ENCODE results near the gene ANKEF1.
"Not testable (repeated sequence)": the region's sequence is repeated elsewhere in the genome, so short reads cannot be mapped to it uniquely, and the experiment has no call there.

Gene ANKEF1

DNA sequence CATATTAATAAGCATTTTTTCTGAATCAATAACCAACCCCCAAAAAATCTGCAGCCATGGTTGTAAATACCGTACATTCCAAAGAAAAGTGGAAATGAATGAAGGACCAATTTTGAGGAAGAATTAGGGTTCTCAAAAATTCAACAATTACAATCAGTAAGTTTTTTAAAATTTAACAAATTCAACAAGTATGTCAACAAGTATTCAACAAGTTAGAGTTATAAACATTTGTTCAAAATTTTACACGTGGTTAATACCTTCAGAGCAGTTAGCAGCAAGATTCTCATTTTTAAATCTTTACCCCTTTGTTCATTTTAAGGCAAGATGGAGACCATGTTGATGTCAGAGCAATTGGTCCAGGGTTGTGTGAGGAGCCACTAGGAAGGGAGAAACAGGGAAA lies 27.6 kb upstream of the ANKEF1 start:
- no peaks in the 10 kb centered on the region for H3K36me3 ChIP-seq (ENCODE audit: insufficient read depth, insufficient read length, low read length)
- H3K4me3 ChIP-seq (ENCODE audit: insufficient read length, low read depth): no peak overlapping the region
- H3K9ac ChIP-seq (ENCODE audit: insufficient read length, low read depth): no peak overlapping the region
- H3K4me1 ChIP-seq (ENCODE audit: insufficient read depth, insufficient read length): no peaks in the 10 kb centered on the region
- H3K9me3 ChIP-seq (ENCODE audit: insufficient read depth, low read length): no peaks in the 10 kb centered on the region
- DNase-seq (ENCODE audit: low read depth, low spot score): no peak
- TF ChIP-seq SUZ12 (IDR thresholded peaks at IDR 0.05; ENCODE audit: extremely low read depth, insufficient read depth, insufficient read length) (no peak), ZNF274 (IDR thresholded peaks at IDR 0.05; ENCODE audit: low read depth, low read length) (no peak), YY1 (IDR thresholded peaks at IDR 0.05; ENCODE audit: insufficient read depth, insufficient read length) (no peak)
- H3K27me3 ChIP-seq (ENCODE audit: insufficient read depth, insufficient read length): no peaks in the 10 kb centered on the region

DNA sequence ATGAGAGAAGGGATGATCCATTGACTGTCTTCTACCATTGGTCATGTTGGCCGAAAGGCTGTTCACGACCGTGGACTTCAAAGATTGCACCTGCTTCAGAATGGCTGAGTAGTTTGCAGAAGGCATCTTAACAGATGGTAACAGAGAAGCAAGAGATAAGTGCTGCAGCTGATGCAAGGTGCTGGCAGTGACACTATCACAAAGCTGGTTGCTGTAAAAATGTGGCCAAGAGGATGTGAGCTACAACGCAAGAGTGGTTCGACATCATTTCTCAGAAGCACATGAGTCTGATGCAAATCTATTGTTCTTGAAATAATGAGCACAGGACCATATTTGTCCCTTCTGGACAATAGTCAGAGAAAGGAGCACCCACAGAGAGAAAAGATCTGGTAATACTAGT lies 27.0 kb upstream of the ANKEF1 start:
- Histone ChIP-seq H3K9me3 (ENCODE audit: insufficient read depth, low read length) (no peaks in the 10 kb centered on the region), H3K9ac (ENCODE audit: insufficient read length, low read depth) (no peak overlapping the region), H3K4me3 (ENCODE audit: insufficient read length, low read depth) (no peak overlapping the region), H3K4me1 (ENCODE audit: insufficient read depth, insufficient read length) (no peaks in the 10 kb centered on the region), H3K36me3 (ENCODE audit: insufficient read depth, insufficient read length, low read length) (no peaks in the 10 kb centered on the region), H3K27me3 (ENCODE audit: insufficient read depth, insufficient read length) (no peaks in the 10 kb centered on the region)
- TF ChIP-seq ZNF274 (IDR thresholded peaks at IDR 0.05; ENCODE audit: low read depth, low read length): no peak
- no peak for TF ChIP-seq SUZ12 (IDR thresholded peaks at IDR 0.05; ENCODE audit: extremely low read depth, insufficient read depth, insufficient read length)
- TF ChIP-seq YY1 (IDR thresholded peaks at IDR 0.05; ENCODE audit: insufficient read depth, insufficient read length): no peak
- DNase-seq (ENCODE audit: low read depth, low spot score): no peak

GRCh38 chr20:10012464-10012863 lies 22.3 kb upstream of the ANKEF1 start:
- no peaks in the 10 kb centered on the region for H3K36me3 ChIP-seq (ENCODE audit: insufficient read depth, insufficient read length, low read length)
- no peaks in the 10 kb centered on the region for H3K27me3 ChIP-seq (ENCODE audit: insufficient read depth, insufficient read length)
- no peak for DNase-seq (ENCODE audit: low read depth, low spot score)
- TF ChIP-seq SUZ12 (IDR thresholded peaks at IDR 0.05; ENCODE audit: extremely low read depth, insufficient read depth, insufficient read length): no peak
- TF ChIP-seq YY1 (IDR thresholded peaks at IDR 0.05; ENCODE audit: insufficient read depth, insufficient read length): no peak
- no peak for TF ChIP-seq ZNF274 (IDR thresholded peaks at IDR 0.05; ENCODE audit: low read depth, low read length)
- no peak overlapping the region for H3K9ac ChIP-seq (ENCODE audit: insufficient read length, low read depth)
- H3K4me1 ChIP-seq (ENCODE audit: insufficient read depth, insufficient read length): no peaks in the 10 kb centered on the region
- no peak overlapping the region for H3K4me3 ChIP-seq (ENCODE audit: insufficient read length, low read depth)
- no peaks in the 10 kb centered on the region for H3K9me3 ChIP-seq (ENCODE audit: insufficient read depth, low read length)

- Histone ChIP-seq H3K27me3 (ENCODE audit: insufficient read depth, insufficient read length) (no peaks in the 10 kb centered on the region), H3K4me1 (ENCODE audit: insufficient read depth, insufficient read length) (no peaks in the 10 kb centered on the region), H3K9me3 (ENCODE audit: insufficient read depth, low read length) (no peaks in the 10 kb centered on the region), H3K36me3 (ENCODE audit: insufficient read depth, insufficient read length, low read length) (no peaks in the 10 kb centered on the region), H3K4me3 (ENCODE audit: insufficient read length, low read depth) (no peak overlapping the region), H3K9ac (ENCODE audit: insufficient read length, low read depth) (no peak overlapping the region)
- TF ChIP-seq SUZ12 (IDR thresholded peaks at IDR 0.05; ENCODE audit: extremely low read depth, insufficient read depth, insufficient read length): no peak
- TF ChIP-seq ZNF274 (IDR thresholded peaks at IDR 0.05; ENCODE audit: low read depth, low read length): no peak
- no peak for TF ChIP-seq YY1 (IDR thresholded peaks at IDR 0.05; ENCODE audit: insufficient read depth, insufficient read length)
- no peak for DNase-seq (ENCODE audit: low read depth, low spot score)
Observed at GRCh38 chr20:10014431-10014830, 20.4 kb upstream of the ANKEF1 start.

DNA sequence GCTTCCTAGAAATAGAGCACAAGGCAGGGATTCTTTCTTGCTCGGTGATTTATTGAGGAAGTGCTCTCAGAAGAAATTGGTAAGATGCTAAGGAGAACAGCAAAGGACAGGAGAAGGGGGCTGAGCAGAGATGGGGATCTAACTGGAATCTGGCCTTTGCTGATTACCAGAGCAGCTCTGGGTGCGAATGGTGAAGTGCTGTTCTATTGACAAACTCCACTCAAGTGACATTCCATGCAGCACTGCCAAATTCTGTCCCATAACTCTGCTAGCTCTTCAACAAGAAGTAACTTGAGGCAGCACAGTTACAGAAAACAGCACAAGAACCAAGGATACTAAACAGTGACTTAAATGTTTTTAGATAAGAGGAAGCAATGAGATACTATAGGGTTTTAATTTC lies 13.8 kb upstream of the ANKEF1 start:
- Histone ChIP-seq H3K36me3 (ENCODE audit: insufficient read depth, insufficient read length, low read length) (no peaks in the 10 kb centered on the region), H3K4me3 (ENCODE audit: insufficient read length, low read depth) (no peak overlapping the region), H3K9me3 (ENCODE audit: insufficient read depth, low read length) (no peaks in the 10 kb centered on the region), H3K27me3 (ENCODE audit: insufficient read depth, insufficient read length) (no peaks in the 10 kb centered on the region), H3K4me1 (ENCODE audit: insufficient read depth, insufficient read length) (no peaks in the 10 kb centered on the region), H3K9ac (ENCODE audit: insufficient read length, low read depth) (no peak overlapping the region)
- no peak for DNase-seq (ENCODE audit: low read depth, low spot score)
- no peak for TF ChIP-seq SUZ12 (IDR thresholded peaks at IDR 0.05; ENCODE audit: extremely low read depth, insufficient read depth, insufficient read length)
- TF ChIP-seq ZNF274 (IDR thresholded peaks at IDR 0.05; ENCODE audit: low read depth, low read length): no peak
- no peak for TF ChIP-seq YY1 (IDR thresholded peaks at IDR 0.05; ENCODE audit: insufficient read depth, insufficient read length)

GRCh38 chr20:10022625-10023024 lies 12.2 kb upstream of the ANKEF1 start:
- DNase-seq (ENCODE audit: low read depth, low spot score): no peak
- Histone ChIP-seq H3K4me3 (ENCODE audit: insufficient read length, low read depth) (no peak overlapping the region), H3K9ac (ENCODE audit: insufficient read length, low read depth) (no peak overlapping the region), H3K27me3 (ENCODE audit: insufficient read depth, insufficient read length) (no peaks in the 10 kb centered on the region), H3K4me1 (ENCODE audit: insufficient read depth, insufficient read length) (no peaks in the 10 kb centered on the region), H3K36me3 (ENCODE audit: insufficient read depth, insufficient read length, low read length) (no peaks in the 10 kb centered on the region), H3K9me3 (ENCODE audit: insufficient read depth, low read length) (peaks cover 8% of the 10 kb centered on the region; the same call in 1 of the 2 replicates)
- TF ChIP-seq YY1 (IDR thresholded peaks at IDR 0.05; ENCODE audit: insufficient read depth, insufficient read length) (no peak), ZNF274 (IDR thresholded peaks at IDR 0.05; ENCODE audit: low read depth, low read length) (no peak), SUZ12 (IDR thresholded peaks at IDR 0.05; ENCODE audit: extremely low read depth, insufficient read depth, insufficient read length) (no peak)

DNA sequence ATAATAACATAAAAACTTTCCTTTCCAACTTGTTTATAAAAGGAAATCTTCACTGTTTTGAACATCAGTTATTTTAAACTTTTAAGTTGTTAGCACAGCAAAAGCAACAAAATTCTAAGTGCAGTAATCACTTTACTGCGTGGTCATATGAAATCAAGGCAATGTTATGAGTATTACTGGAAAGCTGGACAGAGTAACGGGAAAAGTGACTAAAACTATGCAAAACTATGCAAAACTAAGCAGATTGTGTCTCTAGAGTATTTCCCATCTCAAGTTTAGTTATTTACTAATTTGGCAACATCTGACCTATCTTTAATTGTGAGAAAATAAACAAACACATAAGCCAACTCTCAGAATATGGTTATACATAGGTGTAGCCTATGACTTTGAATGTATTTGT lies 10.9 kb upstream of the ANKEF1 start:
- no peak overlapping the region for H3K4me3 ChIP-seq (ENCODE audit: insufficient read length, low read depth)
- H3K27me3 ChIP-seq (ENCODE audit: insufficient read depth, insufficient read length): no peaks in the 10 kb centered on the region
- TF ChIP-seq YY1 (IDR thresholded peaks at IDR 0.05; ENCODE audit: insufficient read depth, insufficient read length): no peak
- no peak for TF ChIP-seq SUZ12 (IDR thresholded peaks at IDR 0.05; ENCODE audit: extremely low read depth, insufficient read depth, insufficient read length)
- TF ChIP-seq ZNF274 (IDR thresholded peaks at IDR 0.05; ENCODE audit: low read depth, low read length): no peak
- no peaks in the 10 kb centered on the region for H3K4me1 ChIP-seq (ENCODE audit: insufficient read depth, insufficient read length)
- H3K9ac ChIP-seq (ENCODE audit: insufficient read length, low read depth): no peak overlapping the region
- H3K9me3 ChIP-seq (ENCODE audit: insufficient read depth, low read length): peaks cover 8% of the 10 kb centered on the region; the same call in 1 of the 2 replicates
- no peak for DNase-seq (ENCODE audit: low read depth, low spot score)
- H3K36me3 ChIP-seq (ENCODE audit: insufficient read depth, insufficient read length, low read length): no peaks in the 10 kb centered on the region

GRCh38 chr20:10031451-10032215 lies 3.2 kb upstream of the ANKEF1 start:
- H3K9me3 ChIP-seq (ENCODE audit: insufficient read depth, low read length); H3K27me3 ChIP-seq (ENCODE audit: insufficient read depth, insufficient read length); H3K36me3 ChIP-seq (ENCODE audit: insufficient read depth, insufficient read length, low read length): not testable (repeated sequence)

GRCh38 chr20:10032269-10032668 lies 2.5 kb upstream of the ANKEF1 start:
- not testable (repeated sequence) for H3K27me3 ChIP-seq (ENCODE audit: insufficient read depth, insufficient read length); H3K4me3 ChIP-seq (ENCODE audit: insufficient read length, low read depth); H3K4me1 ChIP-seq (ENCODE audit: insufficient read depth, insufficient read length); H3K9ac ChIP-seq (ENCODE audit: insufficient read length, low read depth); DNase-seq (ENCODE audit: low read depth, low spot score); H3K36me3 ChIP-seq (ENCODE audit: insufficient read depth, insufficient read length, low read length); H3K9me3 ChIP-seq (ENCODE audit: insufficient read depth, low read length)

More at GRCh38 chr20:10031451-10032215, 3.2 kb upstream of the ANKEF1 start:
- DNase-seq (ENCODE audit: low read depth, low spot score); H3K4me1 ChIP-seq (ENCODE audit: insufficient read depth, insufficient read length); H3K9ac ChIP-seq (ENCODE audit: insufficient read length, low read depth); H3K4me3 ChIP-seq (ENCODE audit: insufficient read length, low read depth): not testable (repeated sequence)

Measured in NT2/D1 (cell line).